Measurements from ENCODE around the gene TTC7B.

Gene TTC7B

DNA sequence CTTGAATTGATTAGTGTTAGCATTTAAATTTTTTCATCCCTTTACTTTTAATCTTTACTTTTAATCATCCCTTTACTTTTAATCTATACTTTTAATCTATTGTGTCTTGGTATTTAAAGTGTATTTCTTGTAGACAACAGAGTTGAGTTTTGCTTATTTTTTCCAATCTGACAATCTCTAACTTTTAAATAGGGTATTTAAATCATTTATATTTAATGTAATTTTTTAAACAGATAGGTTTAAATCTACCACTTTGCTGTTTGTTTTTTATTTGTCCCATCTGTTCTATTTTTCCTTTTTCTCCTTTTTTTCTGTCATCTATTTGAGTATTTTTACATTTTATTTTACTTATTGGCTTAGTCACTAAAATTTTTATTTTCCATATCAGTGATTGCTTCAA lies 68.3 kb downstream of the TTC7B start:
- H3K9me3 ChIP-seq (ENCODE audit: control insufficient read depth in 5 of 5, low read length in 5 of 5): peaks cover 4 to 20% (median 6%) of the 10 kb centered on the region in 5 donors
- peaks cover 0 to 11% (median 0%) of the 10 kb centered on the region in 5 donors for H3K4me1 ChIP-seq (ENCODE audit: control insufficient read depth in 5 of 5, insufficient read depth in 5 of 5, low read length in 5 of 5)
- no peak overlapping the region for H3K9ac ChIP-seq (ENCODE audit: low read length in 5 of 5)
- H3K27ac ChIP-seq (ENCODE audit: low read depth, low read length): no peak overlapping the region
- no peaks in the 10 kb centered on the region for H3K27me3 ChIP-seq (ENCODE audit: control insufficient read depth in 5 of 5, insufficient read depth in 4 of 5, low read length in 5 of 5)
- H3K4me3 ChIP-seq (ENCODE audit: low read depth in 1 of 5, low read length in 5 of 5): no peak overlapping the region
- peaks cover 3 to 12% (median 8%) of the 10 kb centered on the region in 5 donors for H3K36me3 ChIP-seq (ENCODE audit: control insufficient read depth in 5 of 5, insufficient read depth in 5 of 5, low read length in 5 of 5)

DNA sequence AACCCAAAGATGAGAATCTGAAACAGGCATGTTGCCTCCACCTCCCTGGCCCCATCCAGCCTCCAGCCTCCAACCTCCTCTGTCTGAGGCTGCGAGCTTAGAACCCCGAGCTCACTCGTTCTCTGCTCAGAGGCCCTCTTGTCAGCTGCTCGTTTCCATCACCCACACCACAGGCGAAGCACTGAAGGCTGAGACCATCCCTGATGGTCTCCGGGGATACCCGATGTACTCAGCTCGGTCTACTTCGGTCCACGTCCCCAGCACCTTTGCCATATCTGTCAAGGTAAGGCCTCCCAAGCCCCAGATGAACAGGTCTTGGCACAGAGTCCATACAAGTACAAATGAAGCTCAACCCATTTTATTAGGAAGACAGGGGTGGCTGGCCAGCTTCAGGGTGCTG lies 72.4 kb downstream of the TTC7B start:
- H3K4me1 ChIP-seq (ENCODE audit: control insufficient read depth in 5 of 5, insufficient read depth in 5 of 5, low read length in 5 of 5): peaks cover 0 to 11% (median 3%) of the 10 kb centered on the region in 5 donors
- peak overlapping the region in 1 of 5 donors; percentile 13 for H3K9ac ChIP-seq (ENCODE audit: low read length in 5 of 5)
- peaks cover 0 to 9% (median 4%) of the 10 kb centered on the region in 5 donors for H3K9me3 ChIP-seq (ENCODE audit: control insufficient read depth in 5 of 5, low read length in 5 of 5)
- no peak overlapping the region for H3K27ac ChIP-seq (ENCODE audit: low read depth, low read length)
- H3K4me3 ChIP-seq (ENCODE audit: low read depth in 1 of 5, low read length in 5 of 5): no peak overlapping the region
- H3K27me3 ChIP-seq (ENCODE audit: control insufficient read depth in 5 of 5, insufficient read depth in 4 of 5, low read length in 5 of 5): no peaks in the 10 kb centered on the region
- peaks cover 0 to 18% (median 8%) of the 10 kb centered on the region in 5 donors for H3K36me3 ChIP-seq (ENCODE audit: control insufficient read depth in 5 of 5, insufficient read depth in 5 of 5, low read length in 5 of 5)

DNA sequence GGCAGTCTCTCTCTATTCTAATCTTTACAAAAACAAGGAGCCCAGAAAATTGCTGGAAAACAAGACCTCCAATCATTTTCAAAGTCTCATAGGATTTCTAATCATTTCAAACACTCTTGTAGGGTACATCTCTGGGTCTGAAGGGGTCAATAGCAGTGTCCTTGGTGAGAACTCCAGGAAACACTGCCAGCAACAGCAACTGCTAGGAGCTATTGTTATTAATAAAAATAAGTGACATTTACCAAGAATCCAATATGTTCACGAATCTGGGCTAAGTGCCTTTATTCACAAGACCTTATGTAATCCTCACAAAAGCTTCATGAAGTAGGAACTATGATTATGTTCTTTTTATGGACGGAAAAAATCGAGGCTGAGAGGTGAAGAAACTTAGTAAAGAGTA lies 72.8 kb downstream of the TTC7B start:
- Histone ChIP-seq H3K4me3 (ENCODE audit: low read depth in 1 of 5, low read length in 5 of 5) (no peak overlapping the region), H3K36me3 (ENCODE audit: control insufficient read depth in 5 of 5, insufficient read depth in 5 of 5, low read length in 5 of 5) (peaks cover 0 to 18% (median 8%) of the 10 kb centered on the region in 5 donors)

DNA sequence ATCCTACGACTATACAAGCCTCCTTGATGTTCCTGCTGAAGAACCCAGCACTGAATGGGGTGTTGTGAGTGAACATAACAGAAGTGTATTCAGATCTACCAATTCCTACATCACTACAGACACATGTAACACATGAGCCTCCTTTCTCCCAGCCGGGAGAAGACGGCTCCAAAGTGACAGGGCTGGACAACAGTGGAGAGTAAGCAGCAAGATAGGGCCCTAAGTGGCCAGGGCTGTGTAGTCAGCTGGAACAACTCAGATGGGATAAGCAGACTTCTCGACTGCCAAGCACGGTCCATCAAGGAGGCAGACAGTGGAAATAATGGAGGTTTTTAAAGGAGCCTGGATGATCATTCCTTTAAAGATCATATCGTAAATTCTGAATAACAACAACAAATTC lies 73.5 kb downstream of the TTC7B start:
- Histone ChIP-seq H3K27ac (ENCODE audit: low read depth, low read length) (no peak overlapping the region), H3K9me3 (ENCODE audit: control insufficient read depth in 5 of 5, low read length in 5 of 5) (peaks cover 0 to 4% (median 3%) of the 10 kb centered on the region in 5 donors), H3K4me1 (ENCODE audit: control insufficient read depth in 5 of 5, insufficient read depth in 5 of 5, low read length in 5 of 5) (peaks cover 0 to 11% (median 3%) of the 10 kb centered on the region in 5 donors), H3K9ac (ENCODE audit: low read length in 5 of 5) (peak overlapping the region in 2 of 5 donors; percentile 1 to 49), H3K4me3 (ENCODE audit: low read depth in 1 of 5, low read length in 5 of 5) (no peak overlapping the region), H3K36me3 (ENCODE audit: control insufficient read depth in 5 of 5, insufficient read depth in 5 of 5, low read length in 5 of 5) (peaks cover 0 to 18% (median 8%) of the 10 kb centered on the region in 5 donors), H3K27me3 (ENCODE audit: control insufficient read depth in 5 of 5, insufficient read depth in 4 of 5, low read length in 5 of 5) (no peaks in the 10 kb centered on the region)

More for the DNA sequence above, 72.8 kb downstream of the TTC7B start:
- Histone ChIP-seq H3K27me3 (ENCODE audit: control insufficient read depth in 5 of 5, insufficient read depth in 4 of 5, low read length in 5 of 5) (no peaks in the 10 kb centered on the region), H3K9me3 (ENCODE audit: control insufficient read depth in 5 of 5, low read length in 5 of 5) (peaks cover 0 to 8% (median 4%) of the 10 kb centered on the region in 5 donors), H3K9ac (ENCODE audit: low read length in 5 of 5) (no peak overlapping the region), H3K27ac (ENCODE audit: low read depth, low read length) (no peak overlapping the region), H3K4me1 (ENCODE audit: control insufficient read depth in 5 of 5, insufficient read depth in 5 of 5, low read length in 5 of 5) (peaks cover 0 to 11% (median 3%) of the 10 kb centered on the region in 5 donors)

DNA sequence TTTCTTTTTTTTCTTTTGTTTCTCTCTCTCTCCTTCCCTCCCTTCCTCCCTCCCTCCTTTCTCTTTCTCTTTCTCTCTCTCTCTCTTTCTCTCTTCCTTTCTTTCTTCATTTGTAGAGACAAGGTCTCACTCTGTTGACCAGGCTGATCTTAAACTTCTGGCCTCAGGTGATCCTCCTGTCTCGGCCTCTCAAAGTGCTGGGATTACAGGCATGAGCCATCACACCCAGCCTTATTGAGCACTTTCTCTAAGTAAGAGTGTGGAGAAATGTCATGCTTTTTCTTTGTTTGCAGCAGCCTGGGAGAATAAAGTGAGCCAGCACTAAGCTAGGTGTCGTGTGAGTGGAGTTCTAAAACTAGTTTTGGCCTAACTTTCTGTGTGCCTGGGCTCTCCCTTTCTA lies 74.0 kb downstream of the TTC7B start:
- no peak overlapping the region for H3K4me3 ChIP-seq (ENCODE audit: low read depth in 1 of 5, low read length in 5 of 5)
- peaks cover 0 to 11% (median 3%) of the 10 kb centered on the region in 5 donors for H3K4me1 ChIP-seq (ENCODE audit: control insufficient read depth in 5 of 5, insufficient read depth in 5 of 5, low read length in 5 of 5)
- H3K9me3 ChIP-seq (ENCODE audit: control insufficient read depth in 5 of 5, low read length in 5 of 5): no peaks in the 10 kb centered on the region
- H3K27me3 ChIP-seq (ENCODE audit: control insufficient read depth in 5 of 5, insufficient read depth in 4 of 5, low read length in 5 of 5): no peaks in the 10 kb centered on the region
- no peak overlapping the region for H3K9ac ChIP-seq (ENCODE audit: low read length in 5 of 5)
- H3K27ac ChIP-seq (ENCODE audit: low read depth, low read length): no peak overlapping the region
- peaks cover 0 to 18% (median 8%) of the 10 kb centered on the region in 5 donors for H3K36me3 ChIP-seq (ENCODE audit: control insufficient read depth in 5 of 5, insufficient read depth in 5 of 5, low read length in 5 of 5)

DNA sequence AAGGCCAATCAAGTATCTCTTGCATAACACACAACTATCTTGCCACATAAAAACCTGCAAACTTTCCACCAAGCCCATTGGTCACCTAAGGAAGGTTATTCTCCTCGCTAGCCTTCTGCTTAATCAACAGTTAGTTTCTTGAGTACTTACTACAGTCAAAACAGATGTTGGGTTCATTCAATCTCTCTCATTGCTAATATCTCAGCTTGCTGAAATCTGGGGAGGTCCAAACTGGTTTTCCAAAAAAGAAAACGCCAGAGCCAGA lies 74.6 kb downstream of the TTC7B start:
- Histone ChIP-seq H3K4me1 (ENCODE audit: control insufficient read depth in 5 of 5, insufficient read depth in 5 of 5, low read length in 5 of 5) (peaks cover 0 to 11% (median 3%) of the 10 kb centered on the region in 5 donors), H3K9ac (ENCODE audit: low read length in 5 of 5) (no peak overlapping the region), H3K27me3 (ENCODE audit: control insufficient read depth in 5 of 5, insufficient read depth in 4 of 5, low read length in 5 of 5) (no peaks in the 10 kb centered on the region), H3K9me3 (ENCODE audit: control insufficient read depth in 5 of 5, low read length in 5 of 5) (no peaks in the 10 kb centered on the region), H3K27ac (ENCODE audit: low read depth, low read length) (no peak overlapping the region), H3K36me3 (ENCODE audit: control insufficient read depth in 5 of 5, insufficient read depth in 5 of 5, low read length in 5 of 5) (peaks cover 0 to 18% (median 8%) of the 10 kb centered on the region in 5 donors), H3K4me3 (ENCODE audit: low read depth in 1 of 5, low read length in 5 of 5) (no peak overlapping the region)

DNA sequence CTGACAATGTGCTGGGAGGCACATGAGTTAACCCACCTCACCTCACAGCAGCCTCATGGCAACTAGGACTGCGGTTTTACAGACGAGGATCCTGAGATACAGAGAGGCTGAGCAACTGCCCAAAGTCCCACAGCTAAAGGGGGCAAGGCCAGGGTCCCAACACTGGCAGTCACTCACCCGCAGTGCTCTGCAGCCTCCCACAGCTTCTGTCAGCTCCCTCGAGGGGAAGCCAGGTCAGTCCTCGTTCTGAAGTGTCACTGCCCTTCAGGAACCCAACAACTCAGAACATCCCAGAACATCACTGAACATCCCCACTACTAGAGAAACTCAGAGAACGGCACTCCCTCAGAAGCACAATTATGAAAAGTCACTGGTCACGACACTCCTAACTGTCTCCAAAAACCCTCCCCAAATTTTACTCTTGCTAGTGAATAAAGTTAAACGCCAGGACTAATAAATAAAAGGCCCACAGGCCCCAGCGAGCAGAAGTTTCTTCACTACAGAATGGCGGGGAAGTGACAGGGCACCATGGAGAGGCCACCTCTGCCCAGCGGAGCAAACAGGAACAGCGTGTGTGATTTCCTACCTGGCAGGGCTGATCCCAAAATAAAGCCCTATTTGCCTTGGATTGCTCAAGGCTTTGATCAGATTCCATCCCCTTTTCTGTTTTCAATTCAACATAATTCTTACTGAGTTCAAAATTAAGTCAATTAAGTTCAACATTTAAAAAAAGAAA lies 75.1 kb downstream of the TTC7B start:
- Histone ChIP-seq H3K4me3 (ENCODE audit: low read depth in 1 of 5, low read length in 5 of 5) (no peak overlapping the region), H3K27ac (ENCODE audit: low read depth, low read length) (no peak overlapping the region), H3K4me1 (ENCODE audit: control insufficient read depth in 5 of 5, insufficient read depth in 5 of 5, low read length in 5 of 5) (peaks cover 0 to 11% (median 3%) of the 10 kb centered on the region in 5 donors), H3K9ac (ENCODE audit: low read length in 5 of 5) (no peak overlapping the region), H3K27me3 (ENCODE audit: control insufficient read depth in 5 of 5, insufficient read depth in 4 of 5, low read length in 5 of 5) (no peaks in the 10 kb centered on the region), H3K36me3 (ENCODE audit: control insufficient read depth in 5 of 5, insufficient read depth in 5 of 5, low read length in 5 of 5) (peaks cover 0 to 18% (median 8%) of the 10 kb centered on the region in 5 donors), H3K9me3 (ENCODE audit: control insufficient read depth in 5 of 5, low read length in 5 of 5) (no peaks in the 10 kb centered on the region)

DNA sequence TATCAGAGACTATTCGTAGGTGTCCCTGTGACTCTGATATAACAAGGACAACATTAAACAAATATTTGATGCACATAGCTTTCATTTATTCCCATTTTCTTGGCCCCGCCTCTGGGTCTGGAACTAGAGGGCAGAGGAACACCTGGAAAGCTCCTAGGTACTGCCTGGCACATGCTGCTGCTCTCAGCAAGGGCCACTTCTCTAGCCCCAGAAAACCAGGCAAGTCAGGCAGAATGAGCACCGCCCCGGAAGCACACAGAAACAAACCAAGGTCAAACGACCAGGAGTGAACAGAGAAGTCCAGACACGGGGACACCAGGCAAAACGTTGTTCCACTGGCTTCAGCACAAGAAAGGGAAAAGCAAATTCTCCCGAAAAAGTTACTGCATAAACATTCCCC lies 76.1 kb downstream of the TTC7B start:
- H3K4me3 ChIP-seq (ENCODE audit: low read depth in 1 of 5, low read length in 5 of 5): no peak overlapping the region
- no peaks in the 10 kb centered on the region for H3K27me3 ChIP-seq (ENCODE audit: control insufficient read depth in 5 of 5, insufficient read depth in 4 of 5, low read length in 5 of 5)
- no peaks in the 10 kb centered on the region for H3K9me3 ChIP-seq (ENCODE audit: control insufficient read depth in 5 of 5, low read length in 5 of 5)
- no peak overlapping the region for H3K27ac ChIP-seq (ENCODE audit: low read depth, low read length)
- peaks cover 0 to 11% (median 3%) of the 10 kb centered on the region in 5 donors for H3K4me1 ChIP-seq (ENCODE audit: control insufficient read depth in 5 of 5, insufficient read depth in 5 of 5, low read length in 5 of 5)
- peaks cover 0 to 18% (median 8%) of the 10 kb centered on the region in 5 donors for H3K36me3 ChIP-seq (ENCODE audit: control insufficient read depth in 5 of 5, insufficient read depth in 5 of 5, low read length in 5 of 5)
- no peak overlapping the region for H3K9ac ChIP-seq (ENCODE audit: low read length in 5 of 5)

DNA sequence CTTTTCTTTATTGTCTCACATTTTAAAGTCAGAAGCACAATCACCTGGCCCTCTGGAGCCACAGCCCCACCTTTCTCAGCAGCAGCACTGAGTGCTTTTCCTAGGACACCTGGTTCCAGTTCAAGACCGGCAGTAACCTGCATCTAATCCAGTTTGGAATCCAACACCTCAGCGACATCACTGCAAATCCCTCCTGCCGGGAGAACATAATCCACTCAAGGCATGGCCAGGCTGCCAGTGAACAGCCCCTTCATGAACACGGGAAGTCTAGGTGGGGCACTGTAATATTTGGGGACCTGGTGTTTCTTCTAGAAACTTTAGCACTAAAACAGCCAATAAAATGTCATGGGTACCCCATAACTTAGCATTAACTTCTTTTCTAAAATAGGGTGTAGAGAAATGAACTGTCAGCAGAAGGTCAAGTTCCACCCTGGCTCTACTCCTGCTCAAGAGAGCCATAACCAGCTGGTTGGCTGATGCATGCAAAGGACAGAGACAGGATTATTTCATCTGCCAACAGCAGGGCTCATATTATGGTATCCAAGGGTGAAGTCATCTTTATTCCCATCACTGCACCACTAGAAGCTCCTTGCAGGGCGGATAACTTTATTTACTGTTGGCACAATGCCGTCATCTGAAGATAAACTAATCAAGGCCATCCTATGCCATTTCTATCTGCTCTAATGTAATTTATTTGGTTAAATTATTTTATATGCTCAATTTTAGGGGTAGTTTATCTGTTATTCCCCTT lies 76.7 kb downstream of the TTC7B start:
- no peak overlapping the region for H3K4me3 ChIP-seq (ENCODE audit: low read depth in 1 of 5, low read length in 5 of 5)
- no peak overlapping the region for H3K9ac ChIP-seq (ENCODE audit: low read length in 5 of 5)
- peaks cover 0 to 11% (median 3%) of the 10 kb centered on the region in 5 donors for H3K4me1 ChIP-seq (ENCODE audit: control insufficient read depth in 5 of 5, insufficient read depth in 5 of 5, low read length in 5 of 5)
- H3K36me3 ChIP-seq (ENCODE audit: control insufficient read depth in 5 of 5, insufficient read depth in 5 of 5, low read length in 5 of 5): peaks cover 0 to 16% (median 8%) of the 10 kb centered on the region in 5 donors
- H3K9me3 ChIP-seq (ENCODE audit: control insufficient read depth in 5 of 5, low read length in 5 of 5): no peaks in the 10 kb centered on the region
- H3K27ac ChIP-seq (ENCODE audit: low read depth, low read length): no peak overlapping the region
- H3K27me3 ChIP-seq (ENCODE audit: control insufficient read depth in 5 of 5, insufficient read depth in 4 of 5, low read length in 5 of 5): no peaks in the 10 kb centered on the region

DNA sequence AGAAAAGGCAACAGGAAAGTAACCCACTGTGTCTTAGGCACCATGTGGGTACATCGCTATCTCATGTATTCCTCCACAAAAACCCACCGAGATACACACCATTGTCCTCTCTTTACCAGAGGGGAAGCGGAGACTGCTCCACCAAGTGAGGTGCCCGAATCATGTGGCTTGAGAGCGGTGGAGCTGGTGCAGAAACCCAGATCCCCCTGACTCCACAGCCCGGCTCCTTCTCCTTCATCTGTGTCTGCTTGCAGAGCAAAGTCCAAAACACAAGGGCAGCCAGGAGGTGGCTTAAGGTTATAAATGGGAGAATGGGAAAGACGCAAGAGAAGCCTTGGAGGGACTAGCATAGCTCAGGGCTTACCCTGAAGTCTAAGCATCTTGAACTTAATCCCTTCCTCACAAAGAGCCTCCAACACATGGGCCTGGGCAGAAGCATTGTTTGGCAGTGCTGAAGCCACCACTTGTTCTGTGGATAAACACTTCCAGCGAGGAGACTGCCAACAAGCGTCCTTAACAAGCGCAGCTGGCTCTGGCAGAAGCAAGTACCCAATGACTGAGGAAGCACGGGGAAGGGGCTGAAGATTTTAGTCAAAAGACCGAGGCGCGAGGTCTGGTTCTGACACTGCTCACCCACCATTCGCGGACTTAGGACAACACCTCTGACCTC lies 83.0 kb downstream of the TTC7B start:
- no peaks in the 10 kb centered on the region for H3K9me3 ChIP-seq (ENCODE audit: control insufficient read depth in 5 of 5, low read length in 5 of 5)
- H3K4me3 ChIP-seq (ENCODE audit: low read depth in 1 of 5, low read length in 5 of 5): no peak overlapping the region
- no peak overlapping the region for H3K27ac ChIP-seq (ENCODE audit: low read depth, low read length)
- H3K27me3 ChIP-seq (ENCODE audit: control insufficient read depth in 5 of 5, insufficient read depth in 4 of 5, low read length in 5 of 5): no peaks in the 10 kb centered on the region
- H3K4me1 ChIP-seq (ENCODE audit: control insufficient read depth in 5 of 5, insufficient read depth in 5 of 5, low read length in 5 of 5): no peaks in the 10 kb centered on the region
- no peak overlapping the region for H3K9ac ChIP-seq (ENCODE audit: low read length in 5 of 5)
- peaks cover 0 to 8% (median 6%) of the 10 kb centered on the region in 5 donors for H3K36me3 ChIP-seq (ENCODE audit: control insufficient read depth in 5 of 5, insufficient read depth in 5 of 5, low read length in 5 of 5)
